SU-DHL-6 (cell line): ENCODE results near the gene KCNK13.

Experiments
- EZH2phosphoT487 ChIP-seq: fragments of 200-600 bp; sonication (generic), shearing (Covaris generic); conservative IDR thresholded peaks from 2 replicates; pipeline ENCODE4 v1.6.1; 2018; ENCODE audit warnings: mild to moderate bottlenecking, antibody characterized with exemption, low read length, moderate library complexity, mixed read lengths
- TF ChIP-seq, protein P1 (sequence below): fragments of 200-600 bp; sonication (generic); IDR thresholded peaks from one replicate; pipeline ENCODE4 v1.5.1; 2017; ENCODE audit warnings: antibody characterized with exemption, mild to moderate bottlenecking, low read length, moderate library complexity; ENCODE audit not compliant: insufficient read depth, poor library complexity, severe bottlenecking

DNA sequence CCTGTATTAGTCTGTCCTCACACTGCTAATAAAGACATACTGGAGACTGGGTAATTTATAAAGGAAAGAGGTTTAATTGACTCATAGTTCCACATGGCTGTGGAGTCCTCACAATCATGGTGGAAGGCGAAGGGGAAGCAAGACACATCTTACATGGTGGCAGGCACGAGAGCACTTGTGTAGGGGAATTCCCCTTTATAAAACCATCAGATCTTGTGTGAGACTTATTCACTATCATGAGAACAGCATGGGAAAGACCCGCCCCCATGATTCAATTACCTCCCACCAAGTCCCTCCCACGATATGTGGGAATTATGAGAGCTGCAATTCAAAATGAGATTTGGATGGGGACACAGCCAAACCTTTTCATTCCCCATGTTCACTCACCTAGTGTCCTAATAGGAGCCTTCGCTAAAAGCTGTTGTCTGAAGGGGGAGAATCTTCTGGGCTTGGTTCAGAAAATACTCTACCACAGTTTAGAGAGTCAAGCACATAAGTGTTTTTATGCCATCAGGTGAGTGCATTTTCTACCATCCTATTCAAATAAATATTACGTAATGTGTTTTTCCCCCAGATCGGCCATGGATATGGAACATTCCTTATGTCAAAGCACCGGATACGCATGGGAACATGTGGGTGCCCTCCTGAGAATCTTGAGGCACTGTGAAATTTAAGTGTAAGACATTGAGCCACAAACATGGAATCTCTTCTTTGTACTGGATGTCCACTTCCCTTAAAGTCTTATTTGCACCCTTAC lies 19.1 kb upstream of the KCNK13 start:
- TF ChIP-seq EZH2phosphoT487, result no peak
- TF ChIP-seq, protein P1, sequence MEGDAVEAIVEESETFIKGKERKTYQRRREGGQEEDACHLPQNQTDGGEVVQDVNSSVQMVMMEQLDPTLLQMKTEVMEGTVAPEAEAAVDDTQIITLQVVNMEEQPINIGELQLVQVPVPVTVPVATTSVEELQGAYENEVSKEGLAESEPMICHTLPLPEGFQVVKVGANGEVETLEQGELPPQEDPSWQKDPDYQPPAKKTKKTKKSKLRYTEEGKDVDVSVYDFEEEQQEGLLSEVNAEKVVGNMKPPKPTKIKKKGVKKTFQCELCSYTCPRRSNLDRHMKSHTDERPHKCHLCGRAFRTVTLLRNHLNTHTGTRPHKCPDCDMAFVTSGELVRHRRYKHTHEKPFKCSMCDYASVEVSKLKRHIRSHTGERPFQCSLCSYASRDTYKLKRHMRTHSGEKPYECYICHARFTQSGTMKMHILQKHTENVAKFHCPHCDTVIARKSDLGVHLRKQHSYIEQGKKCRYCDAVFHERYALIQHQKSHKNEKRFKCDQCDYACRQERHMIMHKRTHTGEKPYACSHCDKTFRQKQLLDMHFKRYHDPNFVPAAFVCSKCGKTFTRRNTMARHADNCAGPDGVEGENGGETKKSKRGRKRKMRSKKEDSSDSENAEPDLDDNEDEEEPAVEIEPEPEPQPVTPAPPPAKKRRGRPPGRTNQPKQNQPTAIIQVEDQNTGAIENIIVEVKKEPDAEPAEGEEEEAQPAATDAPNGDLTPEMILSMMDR, result no peak
